GM21423 (cell line): ENCODE results near the gene SLC10A7.

Source experiments
- ATAC-seq: cut with Tn5 transposase; IDR thresholded peaks from one replicate; pipeline ENCODE4 v1.9.1; 2021; ENCODE audit warnings: mild to moderate bottlenecking, moderate library complexity; ENCODE audit not compliant: unreplicated experiment

Gene SLC10A7

DNA sequence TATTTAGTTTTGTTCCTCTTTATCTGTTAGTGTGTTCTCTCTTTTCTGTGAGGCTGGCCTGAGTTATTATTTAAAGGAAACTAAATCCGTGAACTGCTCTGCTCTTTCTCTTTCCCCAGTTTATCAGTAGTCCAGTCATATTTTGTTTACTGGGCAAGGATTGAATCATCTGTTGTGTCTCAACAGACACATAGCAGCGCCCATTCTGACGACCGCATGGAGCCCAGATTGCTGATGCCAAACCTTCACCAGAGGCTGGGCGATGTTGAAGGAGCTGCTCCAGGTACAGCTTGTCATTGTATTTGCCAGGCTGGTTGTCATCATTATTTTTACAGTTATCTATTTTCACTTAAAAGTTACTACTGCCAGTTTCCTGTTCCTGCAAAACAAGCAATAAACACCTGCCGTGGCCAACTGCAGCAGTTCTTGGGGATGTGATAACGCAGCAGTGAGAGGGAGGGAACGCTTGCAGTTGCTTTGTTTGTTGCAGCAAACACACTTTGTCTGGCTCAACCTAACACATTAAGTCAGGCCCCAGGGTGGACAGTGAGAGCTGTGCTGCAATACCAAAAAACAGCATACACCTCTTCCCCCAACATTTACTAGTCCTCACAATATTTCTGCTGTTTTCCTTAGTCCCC, 297.3 kb downstream of the SLC10A7 start:
- ATAC-seq: no peak

DNA sequence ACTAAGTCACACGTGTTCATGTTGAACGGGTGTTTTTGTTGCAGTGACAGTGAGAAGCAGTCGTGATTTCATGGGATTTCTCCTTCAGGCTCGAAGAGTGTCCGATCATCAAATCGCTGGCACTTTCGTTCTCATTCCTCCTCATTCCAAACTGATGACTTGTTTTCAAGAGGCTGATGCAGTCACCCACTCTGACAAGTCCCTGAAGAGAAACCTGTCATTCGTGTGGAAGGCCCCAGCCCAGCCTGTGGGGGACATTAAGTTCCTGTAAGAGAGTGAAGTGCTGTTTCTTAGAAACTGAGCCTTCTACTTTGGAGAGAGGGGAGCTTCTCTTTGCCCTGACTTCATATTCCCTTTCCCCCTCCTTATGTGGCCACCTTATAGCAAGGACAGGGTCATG, 299.4 kb downstream of the SLC10A7 start:
- no peak for ATAC-seq

DNA sequence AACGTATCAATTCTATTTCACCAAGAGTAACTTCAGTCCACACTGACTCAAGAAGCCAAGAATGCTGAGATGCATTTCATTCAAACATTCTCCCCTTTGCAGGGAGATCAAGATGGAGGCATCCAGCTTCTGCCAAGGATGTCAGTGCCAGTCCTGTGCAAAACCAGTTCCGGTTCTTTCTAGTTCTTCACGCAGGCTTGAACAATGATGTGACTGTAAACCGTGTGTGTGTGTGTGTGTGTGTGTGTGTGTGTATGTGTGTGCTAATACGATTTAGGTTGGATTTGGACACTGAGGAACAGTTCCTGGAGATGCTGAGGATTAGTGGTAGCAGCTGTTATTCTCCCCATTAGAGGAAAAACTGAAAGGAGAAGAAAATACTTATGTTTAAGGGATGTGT, 307.5 kb downstream of the SLC10A7 start, which contains the start of gene REELD1:
REELD1 (plus strand) TSS at position 301 of the 400 bp plus-strand sequence. CDS start 2,415 bp downstream, outside the sequence.
- no peak for ATAC-seq

DNA sequence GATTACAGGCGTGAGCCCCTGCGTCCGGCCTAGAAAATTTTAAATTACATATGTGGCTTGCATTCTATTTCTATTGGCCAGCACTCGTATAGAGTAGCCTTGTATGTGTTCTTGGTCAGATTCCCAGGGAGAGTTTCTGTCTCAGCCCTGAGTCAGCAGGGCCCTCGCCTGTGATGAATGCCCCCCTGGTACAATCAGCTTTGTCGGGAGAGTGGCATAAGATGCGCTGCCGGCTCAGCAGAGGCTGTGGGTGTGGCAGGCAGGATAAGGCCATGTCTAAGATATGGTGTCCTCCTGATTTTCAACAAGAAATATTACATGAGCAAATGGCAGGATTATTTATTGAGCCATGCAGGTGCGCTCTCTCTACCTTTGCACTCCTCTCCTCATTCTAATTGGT, 309.0 kb downstream of the SLC10A7 start:
- ATAC-seq: no peak

DNA sequence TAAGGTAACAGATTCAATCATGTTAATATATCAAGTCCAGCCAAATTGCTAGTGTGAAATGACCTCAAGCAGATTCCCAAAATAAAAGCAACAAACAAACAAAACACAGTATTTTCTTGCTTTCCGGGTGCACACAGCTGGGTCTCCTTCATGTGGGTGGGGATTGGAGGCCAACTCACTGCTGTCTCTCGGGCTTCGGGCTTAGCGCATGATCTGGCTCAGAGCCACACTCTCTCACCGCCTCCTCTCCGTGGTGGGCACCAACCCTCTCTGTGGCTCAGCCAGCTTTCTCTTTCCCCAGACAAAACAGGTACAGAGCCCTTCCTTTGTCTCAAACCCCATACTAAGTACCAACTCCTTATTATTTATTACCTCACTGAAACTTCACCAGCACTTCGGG, 310.3 kb downstream of the SLC10A7 start:
- no peak for ATAC-seq

DNA sequence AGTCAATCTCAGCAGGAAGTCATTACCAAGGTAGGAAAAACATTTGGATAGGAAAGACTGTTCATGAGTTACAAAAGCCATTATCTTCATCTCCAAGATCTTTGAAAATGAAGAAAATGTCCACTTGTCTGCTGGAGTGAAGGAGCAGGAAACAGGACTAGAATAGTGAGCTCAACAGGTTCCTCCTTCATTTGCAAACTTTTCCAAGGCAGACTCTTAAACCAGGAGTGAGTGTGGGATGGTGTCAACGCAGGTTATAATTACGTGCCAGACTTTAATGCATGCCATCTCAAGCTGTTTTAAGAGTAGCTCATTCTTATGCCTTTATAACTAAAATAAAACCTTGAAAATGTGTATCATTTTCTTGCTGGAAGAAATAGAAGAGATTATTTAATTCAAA, 310.9 kb downstream of the SLC10A7 start:
- no peak for ATAC-seq

DNA sequence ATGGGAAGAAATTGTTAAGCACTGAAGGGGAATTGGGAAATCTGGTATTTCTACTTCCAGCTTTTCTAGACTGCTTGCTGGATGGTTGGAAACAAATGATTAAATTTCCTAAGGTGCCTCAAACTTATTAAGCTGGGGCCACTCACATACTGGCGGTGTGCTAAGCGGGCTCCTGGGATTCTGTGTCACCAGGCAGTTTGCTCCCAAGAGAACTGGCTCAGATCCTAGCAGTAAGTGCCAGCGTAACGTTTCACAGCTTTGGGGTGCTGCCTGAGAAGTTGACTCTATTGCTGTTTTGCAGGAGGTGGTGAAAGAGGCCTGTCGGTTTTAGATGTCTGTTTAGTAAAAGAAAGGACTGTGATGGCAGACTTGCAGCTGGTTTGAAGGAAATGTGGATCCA, 314.3 kb downstream of the SLC10A7 start:
- ATAC-seq: no peak
